Body of pancreas (tissue), 4 donors: ENCODE results near the gene DDX42. TPM values are rescaled to one million over a fixed set of nuclear protein-coding genes. Genes with fewer than 3 reads are reported as not detected.
A peak's percentile ranks its signal among the peaks of the same experiment; 100 is the strongest.

Experiments
- ATAC-seq: fragments of 150-250 bp; one replicate; pipeline ENCODE4 v1.9.1; 2016
- DNase-seq, 4 donors: peaks; one replicate each; pipeline ENCODE4 v3.0.0-alpha.2; 2019
- H3K27ac ChIP-seq, 4 donors: fragments of 200-600 bp; sonication (generic); 1 replicate in 3 of 4; 2 replicates in 1 of 4; pipeline versions ENCODE4 v1.5.1 to v1.6.1; 2016 to 2019; ENCODE audit warnings: mild to moderate bottlenecking in 1 of 4, mixed read lengths in 1 of 4, moderate library complexity in 1 of 4
- H3K27me3 ChIP-seq, 2 donors: fragments of 200-600 bp; sonication (generic); one replicate each; pipeline ENCODE4 v1.6.0; 2016; ENCODE audit warnings: mild to moderate bottlenecking in 1 of 2
- H3K36me3 ChIP-seq, 2 donors: fragments of 200-600 bp; sonication (generic); replicated peaks in 1 of 2; 2 replicates each; pipeline ENCODE4 v1.5.1; 2016; ENCODE audit warnings: low read depth in 2 of 2; ENCODE audit not compliant: insufficient read depth in 1 of 2
- H3K4me1 ChIP-seq: fragments of 200-600 bp; sonication (generic); one replicate; pipeline ENCODE4 v1.6.0; 2016
- H3K4me3 ChIP-seq, 2 donors: fragments of 200-600 bp; sonication (generic); 1 replicate in 1 of 2; 2 replicates in 1 of 2; pipeline ENCODE4 v1.5.1; 2016 to 2019
- H3K9me3 ChIP-seq, 3 donors: fragments of 200-600 bp; sonication (generic); 1 replicate in 2 of 3; 2 replicates in 1 of 3; pipeline ENCODE4 v1.5.1; 2016
- CTCF ChIP-seq, 7 experiments: fragments of 450-650 bp in 4 of 7; fragments of 200-600 bp in 3 of 7; sonication (generic) in 3 of 7; IDR thresholded peaks; one replicate each; pipeline ENCODE4 v1.5.1; 2016 to 2019; ENCODE audit warnings: antibody characterized with exemption in 7 of 7
- POLR2A ChIP-seq, 3 donors: fragments of 450-650 bp; IDR thresholded peaks; one replicate each; pipeline ENCODE4 v1.6.1; 2016; ENCODE audit warnings: antibody characterized with exemption in 3 of 3, mild to moderate bottlenecking in 2 of 3
- WGBS, 2 donors: methylation state at CpG; one replicate each; pipeline ENCODE4 v1.1.5; 2017; 5-methylcytosine and 5-hydroxymethylcytosine counted together
- intact Hi-C: fragments of 100-400 bp; cut with DNase I; formaldehyde crosslinking; loops from one replicate; pipeline ENCODE4 v1.15.1; 2023
- total RNA-seq, 2 donors: library from RNA; depleted of rRNA; stranded (reverse); fragments of >200 nt; gene quantifications; one replicate each; pipeline ENCODE4 v1.1.0, GENCODE V29; 2016

Gene DDX42
- total RNA-seq, 2 donors from 2014 or later: 114 to 116 TPM

GRCh38 chr17:63843910-63844677 lies 70.1 kb downstream of the DDX42 start:
- H3K36me3 ChIP-seq: no peaks in the 10 kb centered on the region
- H3K9me3 ChIP-seq: peaks cover 0 to 6% (median 0%) of the 10 kb centered on the region in 3 donors
- peaks cover 40% of the 10 kb centered on the region for H3K4me1 ChIP-seq
- WGBS, 2 donors: 76 to 89% methylated on average over 9 of the region's 9 CpGs
- peak overlapping the region in 3 of 4 donors; percentile 87 to 94 (median 92) for H3K27ac ChIP-seq
- no peak overlapping the region for H3K4me3 ChIP-seq
- intact Hi-C loops: no loop called here
- no peaks in the 10 kb centered on the region for H3K27me3 ChIP-seq
- DNase-seq: no peak
- no peak for ATAC-seq
- TF ChIP-seq CTCF (IDR thresholded peaks at IDR 0.05): no peak
- no peak for TF ChIP-seq POLR2A (IDR thresholded peaks at IDR 0.05)

- H3K9me3 ChIP-seq: peaks cover 0 to 6% (median 0%) of the 10 kb centered on the region in 3 donors
Observed at GRCh38 chr17:63845509-63845908, 71.5 kb downstream of the DDX42 start.

GRCh38 chr17:63847525-63848249 lies 73.7 kb downstream of the DDX42 start:
- intact Hi-C loops: no loop called here
- TF ChIP-seq CTCF (IDR thresholded peaks at IDR 0.05) (no peak), POLR2A (IDR thresholded peaks at IDR 0.05) (no peak)
- WGBS, 2 donors: 67 to 74% methylated on average over 3 of the region's 3 CpGs
- Histone ChIP-seq H3K27ac (no peak overlapping the region), H3K36me3 (no peaks in the 10 kb centered on the region), H3K4me3 (no peak overlapping the region), H3K4me1 (peaks cover 18% of the 10 kb centered on the region), H3K27me3 (no peaks in the 10 kb centered on the region), H3K9me3 (peaks cover 0 to 6% (median 0%) of the 10 kb centered on the region in 3 donors)
- DNase-seq: no peak
- ATAC-seq: no peak

More at GRCh38 chr17:63845509-63845908, 71.5 kb downstream of the DDX42 start:
- no peak overlapping the region for H3K27ac ChIP-seq
- peaks cover 30% of the 10 kb centered on the region for H3K4me1 ChIP-seq
- TF ChIP-seq CTCF (IDR thresholded peaks at IDR 0.05): no peak
- no peak for TF ChIP-seq POLR2A (IDR thresholded peaks at IDR 0.05)
- DNase-seq: no peak
- ATAC-seq: no peak
- no peak overlapping the region for H3K4me3 ChIP-seq
- 22 to 29% methylated on average over 1 of the region's 1 CpG for WGBS, 2 donors
- H3K27me3 ChIP-seq: no peaks in the 10 kb centered on the region
- no peaks in the 10 kb centered on the region for H3K36me3 ChIP-seq
- intact Hi-C loops: no loop called here

- peaks cover 12% of the 10 kb centered on the region for H3K4me1 ChIP-seq
- no peak overlapping the region for H3K4me3 ChIP-seq
- ATAC-seq: peak; percentile 99
- WGBS, 2 donors: 5 to 18% methylated on average over 29 to 79 of the region's 82 CpGs
- H3K27ac ChIP-seq: peak overlapping the region in 2 of 4 donors; percentile 23 to 51
- DNase-seq: peak; percentile 92 to 96 (median 94)
- no peaks in the 10 kb centered on the region for H3K27me3 ChIP-seq
- H3K36me3 ChIP-seq: no peaks in the 10 kb centered on the region
- TF ChIP-seq POLR2A (IDR thresholded peaks at IDR 0.05) (peak in 1 of 3 donors; percentile 28), CTCF (IDR thresholded peaks at IDR 0.05) (peak; percentile 48 to 89 (median 76))
- peaks cover 0 to 6% (median 0%) of the 10 kb centered on the region in 3 donors for H3K9me3 ChIP-seq
- intact Hi-C loops: no loop called here
Observed at GRCh38 chr17:63848834-63849689, 75.1 kb downstream of the DDX42 start.
